GM20431 (cell line): ENCODE data around the gene NDFIP1.

ENCODE experiments used
- in situ Hi-C: fragments of 300-500 bp; cut with MseI, MboI; formaldehyde crosslinking; loops from one replicate; pipeline ENCODE4 v1.15.0; 2020; ENCODE audit warnings: low sequenced_read_pairs; ENCODE audit not compliant: unreplicated experiment

Gene NDFIP1

GRCh38 chr5:142117579-142118151 lies 9.1 kb downstream of the NDFIP1 start:
- in situ Hi-C loops, result no loop called here

GRCh38 chr5:142118155-142118686 lies 9.6 kb downstream of the NDFIP1 start:
- in situ Hi-C loops, result no loop called here

DNA sequence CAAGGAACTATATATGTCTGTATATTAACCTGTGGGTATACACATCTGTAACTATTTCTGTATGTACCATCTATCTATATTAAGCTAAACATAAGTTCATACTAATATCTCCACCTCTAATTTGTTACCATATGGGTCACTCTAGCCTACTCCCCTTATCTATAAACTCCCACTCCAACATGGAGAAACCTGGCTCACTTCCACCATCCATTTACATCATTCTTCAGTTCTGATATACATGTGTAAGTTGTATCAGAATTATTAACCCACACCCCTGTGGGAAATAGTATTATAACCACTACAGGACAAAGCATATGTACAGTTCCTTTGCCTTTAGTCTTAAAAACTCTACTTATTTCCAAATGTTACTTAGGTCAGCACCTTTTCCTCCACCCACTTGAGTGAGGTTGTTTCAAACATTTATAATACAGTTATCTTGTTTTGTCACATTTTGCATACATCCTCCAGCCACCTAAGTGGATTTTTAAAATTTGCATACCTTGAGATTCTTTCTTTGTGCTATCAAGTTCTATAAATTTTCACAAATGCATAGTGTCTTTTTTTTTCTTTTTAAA lies 10.6 kb downstream of the NDFIP1 start:
- in situ Hi-C loops, result no loop called here

GRCh38 chr5:142120247-142120935 lies 11.8 kb downstream of the NDFIP1 start:
- in situ Hi-C loops, result loop anchor here (10.0 kb wide), 1 partner anchor 116 kb away; no protein-coding TSS in a partner anchor

DNA sequence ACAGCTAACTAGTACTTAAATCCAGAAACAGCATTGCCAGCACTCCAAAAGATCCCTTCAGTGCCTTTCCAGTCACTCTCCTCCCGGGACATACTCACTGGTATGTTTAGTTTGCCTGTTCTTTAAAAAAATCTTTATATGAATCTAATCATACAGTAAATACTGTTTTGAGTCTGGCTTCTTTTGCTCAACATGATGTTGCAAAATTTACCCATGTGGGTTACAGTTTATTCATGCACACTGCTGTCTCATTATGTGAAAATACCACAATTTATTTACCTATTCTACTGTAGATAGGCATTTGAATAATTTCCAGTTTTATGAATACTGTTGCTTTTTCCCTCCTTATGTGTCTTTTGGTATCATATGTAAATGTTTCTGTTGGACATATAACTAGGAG lies 13.5 kb downstream of the NDFIP1 start:
- in situ Hi-C loops, result loop anchor here (10.0 kb wide), 1 partner anchor 117 kb away; no protein-coding TSS in a partner anchor

DNA sequence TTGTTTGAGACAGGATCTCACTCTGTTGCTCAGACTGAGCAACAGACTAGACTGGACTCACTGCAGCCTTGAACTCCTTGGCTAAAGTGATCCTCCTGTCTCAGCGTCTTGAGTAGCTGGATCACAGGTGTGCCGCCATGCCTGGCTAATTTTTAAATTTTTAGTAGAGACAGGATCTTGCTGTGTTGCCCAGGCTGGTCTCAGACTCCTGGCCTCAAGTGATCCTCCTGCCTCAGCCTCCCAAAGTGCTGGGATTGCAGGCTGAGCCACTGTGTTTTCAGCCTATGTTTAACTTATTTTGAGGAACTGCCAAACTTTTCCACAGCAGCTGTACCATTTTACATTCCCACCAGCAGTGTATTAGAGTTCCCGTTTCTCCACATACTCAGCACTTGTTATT lies 16.8 kb downstream of the NDFIP1 start:
- in situ Hi-C loops, result loop anchor here (10.0 to 25.0 kb wide), 2 partner anchors 121 to 438 kb away; partner anchors contain the start of gene ARAP3

GRCh38 chr5:142125963-142126362 lies 17.4 kb downstream of the NDFIP1 start:
- in situ Hi-C loops, result loop anchor here (10.0 to 25.0 kb wide), 2 partner anchors 121 to 439 kb away; partner anchors contain the start of gene ARAP3

DNA sequence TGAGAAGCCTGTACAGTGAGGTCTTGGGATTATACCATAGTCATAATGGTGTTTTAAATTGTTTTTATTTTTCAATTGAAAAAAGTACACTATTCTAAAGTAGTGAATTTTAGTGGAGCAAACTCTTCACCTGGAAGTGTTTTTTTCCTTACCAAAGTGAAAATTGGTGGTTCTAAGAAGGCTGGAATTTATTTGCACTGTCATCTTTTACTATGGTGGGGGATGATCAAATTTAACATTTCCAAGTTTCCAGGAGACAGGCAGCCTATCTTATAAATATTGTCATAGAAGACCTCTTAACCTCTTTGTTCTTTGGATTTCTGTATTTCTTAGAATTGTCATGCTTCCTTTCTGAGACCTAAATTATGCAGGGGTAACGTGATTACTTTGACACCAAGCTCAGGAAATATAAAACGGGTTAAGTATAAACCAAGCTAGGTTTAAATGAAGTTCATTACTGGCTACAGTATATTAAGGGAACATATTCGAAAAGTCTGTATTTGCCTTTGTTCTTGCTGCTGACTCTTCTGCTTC lies 20.2 kb downstream of the NDFIP1 start:
- in situ Hi-C loops, result loop anchor here (10.0 to 25.0 kb wide), 2 partner anchors 124 to 441 kb away; partner anchors contain the start of gene ARAP3

- in situ Hi-C loops, result loop anchor here (10.0 to 25.0 kb wide), 2 partner anchors 125 to 442 kb away; partner anchors contain the start of gene ARAP3
These were observed 21.0 kb downstream of the NDFIP1 start for GRCh38 chr5:142129446-142130066.

DNA sequence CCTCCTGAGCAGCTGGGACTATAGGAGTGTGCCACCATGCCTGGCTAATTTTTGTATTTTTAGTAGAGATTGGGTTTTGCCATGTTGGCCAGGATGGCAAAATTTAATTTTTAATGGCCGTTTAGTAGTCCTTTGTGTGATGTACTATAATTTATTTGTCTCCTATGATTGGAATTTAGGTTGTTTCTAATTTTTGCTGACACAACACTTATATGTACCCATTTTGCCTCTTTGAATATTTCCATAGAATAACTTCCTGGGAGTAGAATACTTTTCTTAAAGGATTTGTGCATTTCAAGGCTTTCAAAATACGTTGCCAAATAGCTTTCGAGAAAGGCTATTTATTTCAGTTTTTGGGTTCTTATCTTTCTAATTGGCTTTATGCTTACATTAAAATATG lies 22.8 kb downstream of the NDFIP1 start:
- in situ Hi-C loops, result loop anchor here (25.0 kb wide), 1 partner anchor 444 kb away; the partner anchor contains the start of gene ARAP3

DNA sequence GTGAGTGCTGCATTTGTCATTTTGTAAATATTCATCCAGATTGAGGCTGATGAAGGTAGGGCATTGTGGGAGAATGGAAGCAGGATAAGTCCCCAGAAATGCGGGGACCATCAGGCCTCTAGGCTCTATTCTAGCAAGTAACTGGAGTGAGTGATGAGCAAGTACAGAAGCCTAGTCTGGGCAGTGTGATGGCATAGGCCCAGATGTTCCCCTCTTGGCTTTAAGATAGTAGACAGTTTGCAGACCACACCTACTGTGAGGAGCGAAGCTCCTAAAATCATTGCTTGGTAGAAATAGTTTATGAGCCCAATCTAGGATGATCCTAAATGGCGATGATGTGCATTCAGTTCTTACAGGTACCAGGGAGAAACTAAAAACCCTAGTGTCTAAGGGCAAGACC lies 24.3 kb downstream of the NDFIP1 start:
- in situ Hi-C loops, result loop anchor here (25.0 kb wide), 1 partner anchor 446 kb away; the partner anchor contains the start of gene ARAP3

- in situ Hi-C loops, result loop anchor here (25.0 kb wide), 1 partner anchor 446 kb away; the partner anchor contains the start of gene ARAP3
These were observed 25.0 kb downstream of the NDFIP1 start for GRCh38 chr5:142133330-142134206.

DNA sequence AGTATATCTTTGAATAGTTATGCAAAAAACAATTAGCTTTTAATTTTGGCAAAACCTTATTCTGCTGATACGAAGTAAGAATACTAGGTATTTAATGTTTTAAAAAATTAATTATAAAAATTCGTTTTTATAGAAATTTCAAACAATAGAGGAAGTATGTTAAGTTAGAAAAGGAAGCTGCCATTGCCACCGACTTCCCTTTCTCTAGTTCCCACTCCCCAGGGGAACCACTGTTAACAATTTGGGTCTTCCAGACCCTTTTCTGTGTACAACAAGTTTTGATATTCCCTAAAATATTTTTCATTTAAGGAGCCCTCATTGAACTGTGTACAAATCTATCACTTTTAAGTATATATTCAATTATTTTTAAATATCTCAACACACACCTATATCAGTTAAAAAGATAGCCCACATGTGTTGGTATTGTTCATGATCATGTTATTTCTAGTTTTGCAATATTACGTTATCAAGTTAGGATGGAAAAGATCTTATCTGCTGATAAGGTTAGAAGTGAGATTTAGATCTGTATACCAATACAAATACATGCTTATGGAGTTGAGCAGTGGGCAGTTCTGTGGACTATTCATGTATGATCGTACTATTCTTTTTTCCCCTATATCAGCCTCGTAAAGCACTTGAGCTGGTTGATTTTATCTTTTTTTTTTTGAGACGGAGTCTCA lies 25.9 kb downstream of the NDFIP1 start:
- in situ Hi-C loops, result loop anchor here (25.0 kb wide), 1 partner anchor 447 kb away; the partner anchor contains the start of gene ARAP3

- in situ Hi-C loops, result loop anchor here (10.0 to 25.0 kb wide), 2 partner anchors 147 to 454 kb away; partner anchors contain the start of gene ARAP3
These were observed 32.9 kb downstream of the NDFIP1 start for GRCh38 chr5:142141463-142141862.

- in situ Hi-C loops, result loop anchor here (10.0 to 25.0 kb wide), 2 partner anchors 149 to 457 kb away; partner anchors contain the start of gene ARAP3
These were observed 35.3 kb downstream of the NDFIP1 start for GRCh38 chr5:142143878-142144277.

DNA sequence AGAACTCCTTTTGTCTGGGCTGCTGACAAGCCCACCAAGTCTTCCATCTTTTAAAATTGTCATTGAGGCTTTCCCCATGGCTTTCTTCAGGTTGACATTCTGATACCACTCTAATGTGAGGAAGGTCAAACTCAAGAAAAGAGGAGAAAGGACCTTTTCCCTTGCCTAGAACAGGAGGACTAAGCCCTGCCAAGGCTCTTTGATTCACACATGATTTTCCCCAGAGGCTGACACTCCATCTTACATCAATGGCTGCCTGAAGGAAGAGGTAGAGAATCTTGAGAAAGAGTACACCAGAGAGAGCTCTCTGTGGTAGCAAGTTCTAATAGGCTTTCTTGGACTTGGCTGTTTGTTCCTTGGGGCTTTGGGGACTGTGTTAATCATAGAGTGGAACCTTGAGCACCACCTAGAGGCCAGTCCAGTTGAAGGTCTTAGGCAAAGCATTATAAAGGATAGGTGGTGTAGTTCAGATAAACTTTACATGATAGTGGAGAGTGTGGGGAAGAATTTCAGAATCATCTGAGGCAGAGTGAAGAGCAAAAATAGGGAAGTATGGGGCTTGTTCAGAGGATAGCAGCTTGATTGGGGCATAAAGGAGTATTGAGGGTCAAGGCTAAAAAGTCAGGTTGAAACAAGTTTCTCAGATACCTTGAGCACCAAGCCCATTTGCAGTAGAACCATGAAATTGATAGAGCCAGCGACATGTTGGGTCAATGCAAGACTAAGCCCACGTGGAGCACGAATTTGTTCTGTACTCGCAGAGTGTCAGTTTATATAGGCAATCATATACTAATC lies 36.7 kb downstream of the NDFIP1 start:
- in situ Hi-C loops, result loop anchor here (10.0 to 25.0 kb wide), 2 partner anchors 151 to 458 kb away; partner anchors contain the start of gene ARAP3

DNA sequence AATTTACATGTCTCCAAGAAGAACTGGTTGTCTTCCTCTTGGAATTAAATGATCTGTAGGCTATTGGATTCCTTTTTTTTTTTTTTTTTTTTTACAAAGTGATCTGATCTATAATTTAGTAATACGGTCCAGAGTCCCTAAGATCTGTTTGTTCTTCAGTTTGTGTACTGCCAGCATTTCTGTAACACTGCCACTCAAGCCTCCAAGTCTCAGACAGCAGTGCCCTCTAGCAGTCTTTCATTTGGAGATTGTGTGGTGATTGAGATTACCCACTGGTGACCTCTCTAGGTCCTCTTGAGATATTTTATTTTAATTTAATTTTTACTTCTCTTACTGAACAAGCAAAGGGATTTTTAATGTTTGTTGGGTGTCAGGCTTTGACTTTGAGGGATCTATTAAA lies 40.8 kb downstream of the NDFIP1 start:
- in situ Hi-C loops, result loop anchor here (10.0 to 25.0 kb wide), 2 partner anchors 155 to 462 kb away; partner anchors contain the start of gene ARAP3
